Activated B cell treated with CpG ODN at 0.5 μM for 24 hours (primary cell): Measurements from ENCODE around the gene EIF1AD. TPM values are rescaled to one million over a fixed set of nuclear protein-coding genes. Genes with fewer than 3 reads are reported as not detected.

Experiments
- ATAC-seq: fragments of 200-7000 bp; cut with Tn5 transposase; one replicate; pipeline ENCODE4 v1.10.0; 2021; ENCODE audit warnings: low read depth, mild to moderate bottlenecking, moderate library complexity
- CTCF ChIA-PET: fragments of 350-600 bp; sonication (Branson Sonifier 250); formaldehyde crosslinking; loops from one replicate; lab custom pipeline; 2021; ENCODE audit warnings: antibody characterized with exemption; lab: Charles Lee
- POLR2A ChIA-PET: fragments of 350-600 bp; sonication (Branson Sonifier 250); formaldehyde crosslinking; loops from one replicate; lab custom pipeline; 2021; ENCODE audit warnings: antibody characterized with exemption; lab: Charles Lee
- DNase-seq: peaks from one replicate; pipeline ENCODE4 v3.0.0; 2022
- H3K27ac Mint-ChIP-seq: one replicate; pipeline ENCODE4 v1.8.0; 2020; ENCODE audit warnings: mixed read lengths
- H3K27me3 Mint-ChIP-seq: one replicate; pipeline ENCODE4 v1.8.0; 2021; ENCODE audit warnings: mixed read lengths
- H3K36me3 Mint-ChIP-seq: one replicate; pipeline ENCODE4 v1.8.0; 2021; ENCODE audit warnings: low read depth, mixed read lengths
- H3K4me1 Mint-ChIP-seq: one replicate; pipeline ENCODE4 v1.8.0; 2021; ENCODE audit warnings: mixed read lengths
- H3K4me3 Mint-ChIP-seq: one replicate; pipeline ENCODE4 v1.8.0; 2020; ENCODE audit warnings: mild to moderate bottlenecking, mixed read lengths
- H3K9me3 Mint-ChIP-seq: one replicate; pipeline ENCODE4 v1.8.0; 2020; ENCODE audit warnings: mixed read lengths
- intact Hi-C: fragments of 100-400 bp; cut with micrococcal nuclease; formaldehyde crosslinking; loops from one replicate; pipeline ENCODE4 v1.15.1; 2024
- total RNA-seq: library from RNA; stranded (reverse); gene quantifications from 2 replicates; pipeline ENCODE4 v1.2.3, GENCODE V29; 2022
- TF ChIP-seq, protein P1 (sequence below): fragments of 200-600 bp; IDR thresholded peaks from one replicate; pipeline ENCODE4 v1.8.0; 2022; ENCODE audit warnings: antibody characterized with exemption, mild to moderate bottlenecking

The EIF1AD gene
- total RNA-seq, 1 donor from 2014 or later = 58.9 TPM

DNA sequence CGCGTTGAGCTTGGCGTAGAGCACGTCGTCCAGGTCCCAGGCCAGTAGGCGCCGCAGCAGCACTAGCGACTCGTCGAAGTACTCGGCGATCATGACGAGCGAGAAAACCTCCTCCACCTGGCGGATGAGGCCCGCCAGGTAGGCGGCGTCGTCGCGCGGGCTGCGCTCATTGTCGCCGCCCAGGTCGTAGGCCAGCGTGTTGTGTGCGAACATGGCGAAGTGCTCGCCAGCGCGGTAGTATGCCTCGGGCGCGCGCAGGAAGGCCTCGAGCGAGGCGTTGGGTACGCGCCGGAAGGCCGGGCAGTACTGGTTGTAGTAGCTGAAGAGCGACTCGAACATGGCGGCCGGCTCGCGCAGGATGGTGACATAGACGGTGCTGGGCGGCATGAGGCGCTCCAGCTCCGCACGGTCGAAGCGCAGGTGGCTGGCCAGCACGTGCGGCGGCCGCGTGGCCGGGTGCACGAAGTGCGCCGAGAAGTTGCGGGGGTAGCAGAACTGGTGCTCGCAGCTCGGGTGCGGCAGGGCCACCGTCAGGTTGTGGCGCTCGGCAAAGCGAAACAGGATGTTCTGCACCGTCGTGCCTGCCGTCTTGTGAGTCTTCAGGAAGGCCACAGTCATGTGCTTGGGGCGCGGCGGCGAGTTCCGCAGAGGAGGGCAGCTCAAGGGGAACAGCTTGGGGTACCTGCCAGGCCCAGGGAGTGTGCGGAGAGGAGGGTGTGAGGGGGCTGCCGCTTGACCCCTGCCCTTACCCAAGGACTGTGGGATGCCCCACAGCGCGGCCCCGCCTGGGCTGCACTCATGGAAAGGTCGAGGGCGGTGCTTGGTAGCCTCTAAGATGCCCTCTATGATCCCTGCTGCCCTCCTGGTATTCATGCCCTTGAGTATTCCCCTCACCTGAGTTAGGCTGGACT is 41.3 kb upstream of the EIF1AD start:
- intact Hi-C loops = no loop called here
- no peak overlapping the region for H3K27ac Mint-ChIP-seq
- POLR2A ChIA-PET = interaction anchor here (0.5 kb wide), 1 partner anchor 29 kb away, joined by 8 read pairs; no protein-coding TSS in a partner anchor
- CTCF ChIA-PET = interaction anchor here (1.9 to 3.1 kb wide), 2 partner anchors 92 to 99 kb away, joined by 7 to 24 read pairs; no protein-coding TSS in a partner anchor
- peaks cover 7% of the 10 kb centered on the region for H3K4me1 Mint-ChIP-seq
- peaks cover 5% of the 10 kb centered on the region for H3K27me3 Mint-ChIP-seq
- TF ChIP-seq, protein P1, sequence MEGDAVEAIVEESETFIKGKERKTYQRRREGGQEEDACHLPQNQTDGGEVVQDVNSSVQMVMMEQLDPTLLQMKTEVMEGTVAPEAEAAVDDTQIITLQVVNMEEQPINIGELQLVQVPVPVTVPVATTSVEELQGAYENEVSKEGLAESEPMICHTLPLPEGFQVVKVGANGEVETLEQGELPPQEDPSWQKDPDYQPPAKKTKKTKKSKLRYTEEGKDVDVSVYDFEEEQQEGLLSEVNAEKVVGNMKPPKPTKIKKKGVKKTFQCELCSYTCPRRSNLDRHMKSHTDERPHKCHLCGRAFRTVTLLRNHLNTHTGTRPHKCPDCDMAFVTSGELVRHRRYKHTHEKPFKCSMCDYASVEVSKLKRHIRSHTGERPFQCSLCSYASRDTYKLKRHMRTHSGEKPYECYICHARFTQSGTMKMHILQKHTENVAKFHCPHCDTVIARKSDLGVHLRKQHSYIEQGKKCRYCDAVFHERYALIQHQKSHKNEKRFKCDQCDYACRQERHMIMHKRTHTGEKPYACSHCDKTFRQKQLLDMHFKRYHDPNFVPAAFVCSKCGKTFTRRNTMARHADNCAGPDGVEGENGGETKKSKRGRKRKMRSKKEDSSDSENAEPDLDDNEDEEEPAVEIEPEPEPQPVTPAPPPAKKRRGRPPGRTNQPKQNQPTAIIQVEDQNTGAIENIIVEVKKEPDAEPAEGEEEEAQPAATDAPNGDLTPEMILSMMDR = no peak
- H3K36me3 Mint-ChIP-seq = no peaks in the 10 kb centered on the region
- ATAC-seq (no peak), DNase-seq (no peak)
- H3K9me3 Mint-ChIP-seq = no peaks in the 10 kb centered on the region
- H3K4me3 Mint-ChIP-seq = no peak overlapping the region

DNA sequence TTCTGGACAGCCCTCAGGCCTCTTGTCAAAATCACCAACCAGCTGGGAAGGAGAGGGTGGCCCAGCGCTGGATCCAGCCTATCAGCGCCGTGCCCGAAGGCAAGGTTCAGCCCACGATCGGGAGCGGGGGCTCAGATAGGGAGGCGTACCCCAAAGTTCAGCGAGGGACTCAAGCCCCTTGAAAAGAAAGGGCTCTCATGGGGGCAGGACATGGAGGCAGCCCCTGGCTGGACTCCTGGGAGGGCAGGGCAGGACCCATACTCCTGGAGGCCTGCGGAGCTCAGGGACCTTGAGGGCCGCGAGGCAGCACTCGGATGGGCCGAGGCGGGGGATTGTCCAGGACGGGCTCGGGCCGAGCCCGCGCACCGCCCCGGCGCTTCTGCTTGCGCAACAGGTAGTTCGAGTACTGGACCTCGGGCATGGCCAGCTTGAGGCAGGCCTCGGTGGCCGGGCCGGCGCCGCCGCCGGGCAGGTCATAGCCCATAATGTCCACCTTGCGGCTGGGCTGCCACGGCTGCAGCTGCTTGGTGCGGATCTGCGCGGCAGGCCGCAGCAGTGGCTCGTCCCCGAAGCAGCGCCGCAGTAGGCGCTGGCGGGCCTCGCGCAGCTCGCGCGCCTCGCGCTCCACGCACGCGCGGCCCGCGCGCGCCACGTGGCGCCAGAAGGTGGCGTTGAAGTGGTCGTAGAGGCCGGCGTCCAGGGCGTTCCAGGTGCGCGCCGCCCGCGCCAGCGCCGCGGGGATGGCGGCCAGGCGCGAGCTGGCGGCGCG is 40.5 kb upstream of the EIF1AD start:
- intact Hi-C loops = no loop called here
- CTCF ChIA-PET = no interaction called here
- ATAC-seq = no peak
- no peaks in the 10 kb centered on the region for H3K36me3 Mint-ChIP-seq
- POLR2A ChIA-PET = no interaction called here
- TF ChIP-seq, protein P1 = no peak
- H3K4me3 Mint-ChIP-seq = no peak overlapping the region
- H3K4me1 Mint-ChIP-seq = peaks cover 7% of the 10 kb centered on the region
- H3K27me3 Mint-ChIP-seq = peaks cover under 1% of the 10 kb centered on the region
- H3K9me3 Mint-ChIP-seq = no peaks in the 10 kb centered on the region
- DNase-seq = no peak
- H3K27ac Mint-ChIP-seq = no peak overlapping the region

DNA sequence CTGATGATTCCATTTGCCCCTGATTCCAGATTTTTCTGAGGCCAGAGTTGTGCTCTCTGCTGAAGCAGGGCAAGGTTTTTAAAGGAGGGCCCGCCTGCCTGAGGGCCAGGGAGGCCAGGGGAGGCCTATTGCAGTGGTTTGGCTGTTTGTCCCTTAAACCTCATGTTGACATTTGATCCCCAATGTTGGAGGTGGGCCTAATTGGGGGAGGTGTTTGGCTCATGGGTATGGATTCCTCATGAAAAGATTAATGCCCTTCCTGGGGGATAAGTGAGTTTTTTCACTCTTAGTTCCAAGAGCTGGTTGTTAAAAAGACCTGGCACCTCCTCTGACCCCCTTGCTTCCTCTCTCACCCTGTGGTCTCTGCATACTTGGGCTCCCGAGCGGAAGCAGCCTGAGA is 37.8 kb upstream of the EIF1AD start:
- intact Hi-C loops = no loop called here
- no peaks in the 10 kb centered on the region for H3K9me3 Mint-ChIP-seq
- CTCF ChIA-PET = no interaction called here
- H3K27ac Mint-ChIP-seq = no peak overlapping the region
- TF ChIP-seq, protein P1 = no peak
- POLR2A ChIA-PET = no interaction called here
- H3K27me3 Mint-ChIP-seq = peaks cover 7% of the 10 kb centered on the region
- ATAC-seq = no peak
- H3K36me3 Mint-ChIP-seq = no peaks in the 10 kb centered on the region
- no peak for DNase-seq
- no peak overlapping the region for H3K4me3 Mint-ChIP-seq
- peaks cover 2% of the 10 kb centered on the region for H3K4me1 Mint-ChIP-seq

DNA sequence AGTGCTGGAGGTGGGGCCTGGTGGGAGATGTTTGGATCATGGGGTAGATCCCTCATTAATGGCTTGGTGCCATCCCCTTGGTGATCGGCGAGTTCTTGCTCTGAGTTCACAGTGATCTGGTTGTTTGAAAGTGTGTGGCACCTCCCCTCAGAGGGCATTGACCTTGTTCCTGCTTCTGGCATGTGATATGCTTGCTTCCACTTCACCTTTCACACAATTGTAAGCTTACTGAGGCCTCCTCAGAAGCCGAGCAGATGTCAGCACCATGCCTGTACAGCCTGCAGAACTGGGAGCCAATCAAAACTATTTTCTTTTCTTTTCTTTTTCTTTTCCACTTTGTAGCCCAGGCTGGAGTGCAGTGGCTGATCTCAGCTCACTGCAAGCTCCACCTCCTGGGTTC is 35.4 kb upstream of the EIF1AD start:
- Mint-ChIP-seq H3K4me1 (no peaks in the 10 kb centered on the region), H3K9me3 (no peaks in the 10 kb centered on the region), H3K36me3 (no peaks in the 10 kb centered on the region), H3K27me3 (peaks cover 10% of the 10 kb centered on the region), H3K27ac (no peak overlapping the region), H3K4me3 (no peak overlapping the region)
- POLR2A ChIA-PET = no interaction called here
- TF ChIP-seq, protein P1 = no peak
- ATAC-seq (no peak), DNase-seq (no peak)
- intact Hi-C loops = no loop called here
- CTCF ChIA-PET = no interaction called here

DNA sequence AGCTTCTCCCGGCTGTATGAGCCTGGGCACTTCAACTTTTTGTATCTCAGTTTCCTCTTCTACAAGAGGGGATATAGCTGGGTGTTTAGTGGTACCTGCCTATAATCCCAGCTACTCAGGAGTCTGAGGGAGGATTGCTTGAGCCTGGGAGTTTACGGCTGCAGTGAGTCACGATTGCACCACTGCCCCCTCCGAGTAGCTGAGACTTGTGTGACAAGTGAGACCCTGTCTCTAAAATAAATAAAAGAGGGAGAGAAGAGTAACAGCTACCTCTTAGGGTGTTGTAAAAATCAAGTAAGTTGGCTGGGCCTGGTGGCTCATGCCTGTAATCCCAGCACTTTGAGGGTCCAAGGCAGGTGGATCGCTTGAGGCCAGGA is 34.4 kb upstream of the EIF1AD start:
- H3K36me3 Mint-ChIP-seq = no peaks in the 10 kb centered on the region
- TF ChIP-seq, protein P1 = no peak
- no peak overlapping the region for H3K4me3 Mint-ChIP-seq
- intact Hi-C loops = no loop called here
- no peak overlapping the region for H3K27ac Mint-ChIP-seq
- no peaks in the 10 kb centered on the region for H3K4me1 Mint-ChIP-seq
- H3K27me3 Mint-ChIP-seq = peaks cover 10% of the 10 kb centered on the region
- ATAC-seq (no peak), DNase-seq (no peak)
- POLR2A ChIA-PET = interaction anchor here (0.7 kb wide), 1 partner anchor 158 kb away, joined by 7 read pairs; no protein-coding TSS in a partner anchor
- CTCF ChIA-PET = no interaction called here
- H3K9me3 Mint-ChIP-seq = no peaks in the 10 kb centered on the region
